H1 (cell line): ENCODE measurements around the gene FAM107A. TPM values are rescaled to one million over a fixed set of nuclear protein-coding genes. Genes with fewer than 3 reads are reported as not detected.
A peak's percentile ranks its signal among the peaks of the same experiment; 100 is the strongest.

ENCODE experiments used
- CTCF ChIA-PET: fragments of 300-600 bp; sonication (Branson Sonifier 250); formaldehyde crosslinking; loops from one replicate; lab custom pipeline; 2021; ENCODE audit not compliant: partially characterized antibody; lab: Charles Lee
- POLR2A ChIA-PET: fragments of 300-600 bp; sonication (Branson Sonifier 250); formaldehyde crosslinking; loops from one replicate; lab custom pipeline; 2021; ENCODE audit warnings: inconsistent platforms; ENCODE audit not compliant: partially characterized antibody; lab: Charles Lee
- DNase-seq, 2 experiments: peaks; one replicate each; pipeline versions ENCODE4 v3.0.0 to v3.0.0-alpha.2; 2010 to 2022; ENCODE audit warnings: low spot score in 2 of 2, low read depth in 1 of 2, mixed read lengths in 1 of 2
- FAIRE-seq: peaks from 2 replicates; lab custom pipeline; 2011; peaks lifted over from hg19 to GRCh38; lab: Jason Lieb, UNC
- H2AFZ ChIP-seq: 2 replicates; pipeline ENCODE4 v1.8.1; 2012; ENCODE audit warnings: low read length, inconsistent platforms
- H2AK5ac ChIP-seq: 2 replicates; pipeline ENCODE4 v1.6.1; 2013; ENCODE audit warnings: low read depth, low read length
- H2BK120ac ChIP-seq: replicated peaks from 2 replicates; pipeline ENCODE3; 2013; ENCODE audit warnings: low read depth, low read length, inconsistent platforms
- H2BK12ac ChIP-seq: 2 replicates; pipeline ENCODE4 v1.6.1; 2013; ENCODE audit warnings: low read depth, low read length
- H2BK15ac ChIP-seq: 2 replicates; pipeline ENCODE4 v1.6.1; 2013; ENCODE audit warnings: low read length
- H2BK20ac ChIP-seq: 2 replicates; pipeline ENCODE4 v1.6.1; 2013; ENCODE audit warnings: low read length
- H2BK5ac ChIP-seq: 2 replicates; pipeline ENCODE4 v1.6.1; 2013; ENCODE audit warnings: low read depth, low read length
- H3K14ac ChIP-seq: 2 replicates; pipeline ENCODE4 v1.6.1; 2013; ENCODE audit warnings: inconsistent platforms; ENCODE audit not compliant: insufficient read length
- H3K18ac ChIP-seq: 2 replicates; pipeline ENCODE4 v1.6.1; 2013; ENCODE audit warnings: low read length; ENCODE audit errors: extremely low read depth
- H3K23ac ChIP-seq: 2 replicates; pipeline ENCODE4 v1.6.1; 2013; ENCODE audit warnings: inconsistent platforms; ENCODE audit not compliant: insufficient read length
- H3K23me2 ChIP-seq: 2 replicates; pipeline ENCODE4 v1.6.1; 2013; ENCODE audit warnings: low read depth, low read length
- H3K27ac ChIP-seq: 2 replicates; pipeline ENCODE4 v1.6.1; 2011; ENCODE audit warnings: low read depth, low read length, inconsistent platforms
- H3K27me3 ChIP-seq, 4 experiments: replicated peaks in 1 of 4; 1 replicate in 1 of 4; 2 replicates in 3 of 4; pipeline versions ENCODE4 v1.6.1 to v1.8.1; 2011 to 2013; ENCODE audit warnings: low read length in 3 of 4, mild to moderate bottlenecking in 3 of 4, inconsistent platforms in 2 of 4, mixed read lengths in 2 of 4, moderate library complexity in 1 of 4; ENCODE audit not compliant: control insufficient read depth in 3 of 4, insufficient read depth in 3 of 4; ENCODE audit errors: extremely low read depth in 1 of 4
- H3K36me3 ChIP-seq, 4 experiments: 2 replicates each; pipeline versions ENCODE4 v1.6.1 to v1.8.1; 2011 to 2013; ENCODE audit warnings: mild to moderate bottlenecking in 4 of 4, low read length in 3 of 4, moderate library complexity in 2 of 4, control low read depth in 1 of 4, inconsistent platforms in 1 of 4; ENCODE audit not compliant: insufficient read depth in 4 of 4, control insufficient read depth in 2 of 4
- H3K4ac ChIP-seq: replicated peaks from 2 replicates; pipeline ENCODE3; 2013; ENCODE audit warnings: low read length, low read depth, mixed read lengths, inconsistent platforms; ENCODE audit not compliant: insufficient read length
- H3K4me1 ChIP-seq, 4 experiments: replicated peaks in 1 of 4; 1 replicate in 1 of 4; 2 replicates in 3 of 4; pipeline versions ENCODE4 v1.6.1 to v1.8.1; 2011 to 2013; ENCODE audit warnings: low read length in 3 of 4, inconsistent platforms in 2 of 4, mixed read lengths in 1 of 4; ENCODE audit not compliant: insufficient read depth in 4 of 4, control insufficient read depth in 3 of 4
- H3K4me2 ChIP-seq, 2 experiments: 2 replicates each; pipeline versions ENCODE4 v1.6.1 to v1.8.1; 2011 to 2013; ENCODE audit warnings: low read depth in 2 of 2, low read length in 2 of 2, control low read depth in 1 of 2, inconsistent platforms in 1 of 2, mild to moderate bottlenecking in 1 of 2; ENCODE audit not compliant: insufficient read depth in 1 of 2
- H3K4me3 ChIP-seq, 4 experiments: fragments of 200-600, 300-600 bp in 1 of 4; sonication (generic), shearing (Covaris generic), sonication (Bioruptor Twin) in 1 of 4; 2 replicates each; pipeline versions ENCODE4 v1.5.1 to v1.8.1; 2011 to 2016; ENCODE audit warnings: low read length in 4 of 4, low read depth in 3 of 4, control low read depth in 2 of 4, inconsistent platforms in 2 of 4, mild to moderate bottlenecking in 2 of 4, mixed read lengths in 1 of 4, moderate library complexity in 1 of 4; ENCODE audit not compliant: insufficient read depth in 2 of 4; ENCODE audit errors: extremely low read depth in 1 of 4
- H3K56ac ChIP-seq: replicated peaks from 2 replicates; pipeline ENCODE3; 2013; ENCODE audit warnings: low read depth, mild to moderate bottlenecking, mixed read lengths, low read length, inconsistent platforms; ENCODE audit not compliant: insufficient read length
- H3K79me1 ChIP-seq: 2 replicates; pipeline ENCODE4 v1.6.1; 2013; ENCODE audit warnings: low read depth, low read length, control low read depth
- H3K79me2 ChIP-seq, 2 experiments: 2 replicates each; pipeline versions ENCODE4 v1.6.1 to v1.8.1; 2012 to 2013; ENCODE audit warnings: low read length in 2 of 2, mild to moderate bottlenecking in 2 of 2, inconsistent platforms in 1 of 2; ENCODE audit not compliant: insufficient read depth in 2 of 2, control insufficient read depth in 1 of 2
- H3K9ac ChIP-seq, 4 experiments: replicated peaks in 1 of 4; 1 replicate in 1 of 4; 2 replicates in 3 of 4; pipeline versions ENCODE4 v1.6.1 to v1.8.1; 2011 to 2013; ENCODE audit warnings: low read depth in 3 of 4, low read length in 3 of 4, control low read depth in 2 of 4, mild to moderate bottlenecking in 2 of 4, moderate library complexity in 2 of 4, inconsistent platforms in 1 of 4; ENCODE audit errors: extremely low read depth in 1 of 4
- H3K9me3 ChIP-seq, 2 experiments: 2 replicates each; pipeline versions ENCODE4 v1.6.1 to v1.8.1; 2012 to 2013; ENCODE audit warnings: mild to moderate bottlenecking in 2 of 2, moderate library complexity in 2 of 2, control low read depth in 1 of 2, inconsistent platforms in 1 of 2, low read depth in 1 of 2, low read length in 1 of 2, mixed read lengths in 1 of 2; ENCODE audit not compliant: insufficient read depth in 2 of 2
- H4K20me1 ChIP-seq, 2 experiments: replicated peaks in 1 of 2; 2 replicates each; pipeline versions ENCODE3 to v1.8.1; 2011 to 2013; ENCODE audit warnings: inconsistent platforms in 2 of 2, low read length in 2 of 2, mild to moderate bottlenecking in 1 of 2; ENCODE audit not compliant: insufficient read depth in 2 of 2, control insufficient read depth in 1 of 2
- H4K5ac ChIP-seq: 2 replicates; pipeline ENCODE4 v1.6.1; 2013; ENCODE audit warnings: low read length, low read depth, mixed read lengths, inconsistent platforms; ENCODE audit not compliant: insufficient read length
- H4K8ac ChIP-seq: 2 replicates; pipeline ENCODE4 v1.8.0; 2013; ENCODE audit warnings: mild to moderate bottlenecking, moderate library complexity, low read length, inconsistent platforms; ENCODE audit not compliant: insufficient read depth; ENCODE audit errors: extremely low read depth
- H4K91ac ChIP-seq: replicated peaks from 2 replicates; pipeline ENCODE3; 2013; ENCODE audit warnings: low read length, mixed read lengths, inconsistent platforms; ENCODE audit not compliant: insufficient read length
- CBX8 ChIP-seq: fragments of 300-800, 300-1000 bp; sonication (generic); IDR thresholded peaks from 2 replicates; pipeline ENCODE4 v1.7.1; 2016; ENCODE audit warnings: low read depth, low read length, borderline replicate concordance
- EGR1 ChIP-seq: IDR thresholded peaks from 2 replicates; pipeline ENCODE4 v1.6.1; 2011; ENCODE audit warnings: low read depth, low read length, borderline replicate concordance
- GTF2F1 ChIP-seq: IDR thresholded peaks from 2 replicates; pipeline ENCODE4 v1.6.1; 2012; ENCODE audit warnings: low read depth, low read length, improper control_type of control experiment, borderline replicate concordance
- HDAC6 ChIP-seq: IDR thresholded peaks from one replicate; pipeline ENCODE4 v1.7.1; 2012; ENCODE audit warnings: low read depth, mild to moderate bottlenecking, inconsistent platforms, low read length, moderate library complexity
- JUND ChIP-seq: IDR thresholded peaks from 2 replicates; pipeline ENCODE4 v1.6.1; 2011; ENCODE audit warnings: mild to moderate bottlenecking, improper control_type of control experiment, low read length
- NANOG ChIP-seq: IDR thresholded peaks from 2 replicates; pipeline ENCODE4 v1.6.1; 2011; ENCODE audit warnings: low read length, low read depth, mild to moderate bottlenecking, inconsistent platforms; ENCODE audit not compliant: insufficient read depth, poor library complexity, severe bottlenecking
- RAD21 ChIP-seq, 2 experiments: IDR thresholded peaks in 1 of 2; conservative IDR thresholded peaks in 1 of 2; 2 replicates each; pipeline ENCODE4 v1.6.1; 2011; ENCODE audit warnings: low read depth in 2 of 2, low read length in 2 of 2, improper control_type of control experiment in 1 of 2, inconsistent platforms in 1 of 2, mild to moderate bottlenecking in 1 of 2, moderate library complexity in 1 of 2
- RXRA ChIP-seq: IDR thresholded peaks from 2 replicates; pipeline ENCODE4 v1.6.1; 2011; ENCODE audit warnings: low read depth, mild to moderate bottlenecking, low read length, moderate library complexity; ENCODE audit not compliant: insufficient read depth
- YY1 ChIP-seq: IDR thresholded peaks from 2 replicates; pipeline ENCODE4 v1.6.1; 2011; ENCODE audit warnings: low read depth, mild to moderate bottlenecking, low read length
- WGBS, 2 experiments: shearing (Covaris generic) in 1 of 2; methylation state at CpG; one replicate each; pipeline versions ENCODE4 v1.1.6 to v1.1.7; 2013 to 2015; ENCODE audit warnings: low lambda C conversion rate in 2 of 2, mixed read lengths in 2 of 2, inconsistent platforms in 1 of 2, low coverage in 1 of 2, missing lambda C conversion rate in 1 of 2; ENCODE audit not compliant: insufficient replicate concordance in 2 of 2, insufficient coverage in 1 of 2, insufficient read length in 1 of 2; ENCODE audit errors: extremely low coverage in 1 of 2, missing lambda C conversion rate in 1 of 2; 5-methylcytosine and 5-hydroxymethylcytosine counted together
- polyA plus RNA-seq, 7 experiments: library from polyadenylated mRNA; depleted of rRNA in 3 of 7; stranded (reverse) in 5 of 7; unstranded in 2 of 7; fragments of >200 nt in 5 of 7; fragments of 200-250 nt in 2 of 7; gene quantifications; 1 replicate in 5 of 7; 2 replicates in 1 of 7; 4 replicates in 1 of 7; pipeline versions ENCODE4 v1.2.1 to v1.2.3, GENCODE V29; 2011 to 2013; ENCODE audit warnings: missing spikeins in 2 of 7, mixed read lengths in 2 of 7
- total RNA-seq: library from RNA; stranded (reverse); fragmentation: NEBNext Ultra II Directional; extraction: Animal tissue kit (Norgen Biotek cat#: 25700); gene quantifications from 2 replicates; pipeline ENCODE4 v1.2.1, GENCODE V29; 2021
- TF ChIP-seq, protein P1 (sequence below): IDR thresholded peaks from 2 replicates; pipeline ENCODE4 v1.6.1; 2012; ENCODE audit warnings: inconsistent platforms

The FAM107A gene
- total and polyA plus RNA-seq, 2 of the 8 experiments (the other 6 are each of a cell fraction or from before 2014, with no cell fraction given): 0.51 to 0.65 TPM

DNA sequence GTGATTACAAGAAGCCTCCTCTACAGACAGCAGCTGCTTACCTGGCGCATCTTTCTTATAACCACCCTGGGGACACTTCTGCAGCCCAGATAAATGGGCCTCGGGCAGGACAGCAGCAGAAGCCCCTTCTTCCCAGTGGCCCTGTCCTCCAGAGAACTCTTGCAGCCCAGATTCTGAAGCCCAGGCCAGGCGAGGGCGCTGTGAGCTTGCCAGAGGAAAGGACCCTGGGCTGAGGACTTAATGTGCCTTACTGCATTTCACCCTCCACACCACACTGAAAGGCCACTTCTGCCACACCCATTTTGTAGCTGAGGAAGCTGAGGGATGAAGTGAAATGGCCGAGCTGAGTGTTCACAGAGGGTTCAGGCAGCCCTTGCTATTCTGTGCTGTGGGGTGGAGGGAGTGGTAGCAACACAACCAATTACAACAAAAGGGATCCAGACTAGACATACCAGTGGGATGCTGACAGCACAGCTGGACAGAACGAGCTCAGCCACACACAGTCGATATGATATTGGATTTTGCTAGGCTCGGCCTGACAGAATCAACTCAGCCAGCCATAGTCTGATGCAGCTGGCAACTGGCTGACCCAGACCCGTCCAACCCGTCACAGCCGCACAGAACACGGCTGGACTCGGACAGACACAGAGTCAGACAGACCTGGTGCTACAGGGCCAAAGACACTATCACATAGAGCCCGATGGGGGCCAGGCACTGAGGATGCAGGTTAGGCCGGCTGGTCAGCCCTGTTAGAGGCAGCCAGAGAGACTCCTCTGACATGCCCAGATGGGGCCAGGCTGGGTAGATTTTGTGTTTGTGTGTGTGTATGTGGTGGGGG, 47.5 kb downstream of the FAM107A start:
- H4K91ac ChIP-seq: peak overlapping the region; percentile 2
- ChIA-PET POLR2A (no interaction called here), CTCF (interaction anchor here (0.6 to 7.2 kb wide), 45 partner anchors 9 to 574 kb away, joined by 3 to 68 read pairs (median 4); partner anchors contain the start of genes ACOX2, FAM107A, HTD2 and KCTD6)
- no peak overlapping the region for H2BK5ac ChIP-seq
- no peak overlapping the region for H3K23ac ChIP-seq
- no peak overlapping the region for H3K4me2 ChIP-seq
- H2BK120ac ChIP-seq: no peak overlapping the region
- no peak overlapping the region for H3K56ac ChIP-seq
- no peak overlapping the region for H3K27ac ChIP-seq
- H4K5ac ChIP-seq: no peak overlapping the region
- H3K4me3 ChIP-seq: no peak overlapping the region
- DNase-seq: peak; percentile 49 to 87
- no peaks in the 10 kb centered on the region for H3K23me2 ChIP-seq
- H2BK15ac ChIP-seq: peak overlapping the region; percentile 62; the same call in 1 of the 2 replicates
- H2AK5ac ChIP-seq: no peak overlapping the region
- no peaks in the 10 kb centered on the region for H3K79me1 ChIP-seq
- FAIRE-seq: peak; percentile 58
- no peak overlapping the region; the same call in 1 of the 2 replicates for H2BK12ac ChIP-seq
- WGBS, 2 experiments: 75% methylated on average over 15 of the region's 15 CpGs; no CpG with 5 or more reads in 1 of the 2 experiments
- H3K14ac ChIP-seq: no peak overlapping the region
- H2BK20ac ChIP-seq: no peak overlapping the region
- peak overlapping the region; percentile 6 for H3K4ac ChIP-seq
- H4K20me1 ChIP-seq: no peaks in the 10 kb centered on the region
- H3K4me1 ChIP-seq: peaks cover 3 to 8% (median 6%) of the 10 kb centered on the region in 4 experiments; a peak in 6 of 7 replicates
- no peak overlapping the region; a peak in 1 of 7 replicates for H3K9ac ChIP-seq
- no peak overlapping the region for H2AFZ ChIP-seq
- H3K36me3 ChIP-seq: no peaks in the 10 kb centered on the region
- H3K9me3 ChIP-seq: no peaks in the 10 kb centered on the region
- H3K27me3 ChIP-seq: no peaks in the 10 kb centered on the region
- H4K8ac ChIP-seq: no peak overlapping the region; the same call in none of the 2 replicates
- no peak overlapping the region for H3K18ac ChIP-seq
- H3K79me2 ChIP-seq: no peaks in the 10 kb centered on the region
- peak; percentile 58; the same call in 1 of the 2 replicates for TF ChIP-seq YY1
- TF ChIP-seq CBX8: no peak
- TF ChIP-seq GTF2F1: no peak
- no peak for TF ChIP-seq EGR1
- TF ChIP-seq, protein P1, sequence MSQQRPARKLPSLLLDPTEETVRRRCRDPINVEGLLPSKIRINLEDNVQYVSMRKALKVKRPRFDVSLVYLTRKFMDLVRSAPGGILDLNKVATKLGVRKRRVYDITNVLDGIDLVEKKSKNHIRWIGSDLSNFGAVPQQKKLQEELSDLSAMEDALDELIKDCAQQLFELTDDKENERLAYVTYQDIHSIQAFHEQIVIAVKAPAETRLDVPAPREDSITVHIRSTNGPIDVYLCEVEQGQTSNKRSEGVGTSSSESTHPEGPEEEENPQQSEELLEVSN: no peak
- TF ChIP-seq RXRA: no peak
- peak; percentile 83 to 87 for TF ChIP-seq RAD21 (IDR thresholded peaks at IDR 0.05 in 1 of 2, conservative IDR thresholded peaks at IDR 0.05 in 1 of 2; ENCODE audit: low read depth in 2 of 2, low read length in 2 of 2)
- no peak for TF ChIP-seq JUND
- no peak for TF ChIP-seq HDAC6
- no peak for TF ChIP-seq NANOG
